Measurements from ENCODE around the gene ZNF230. TPM values are rescaled to one million over a fixed set of nuclear protein-coding genes. Genes with fewer than 3 reads are reported as not detected.

ZNF230 gene
- total and polyA plus RNA-seq, 9 of the 15 experiments (the other 6 are each of a cell fraction or from before 2014, with no cell fraction given) = 1.3 to 4.0 (median 2.2) TPM

GRCh38 chr19:43983912-43984686, 18.7 kb upstream of the ZNF230 start, which contains the start of gene ZNF155 (continued):
- TF ChIP-seq MEF2A (IDR thresholded peaks at IDR 0.05; ENCODE audit: control insufficient read depth, low read depth, low read length) (no peak), IRF1 (CRISPR knock-in tag; IDR thresholded peaks at IDR 0.05; ENCODE audit: borderline replicate concordance) (no peak), PRPF4 (IDR thresholded peaks at IDR 0.05; ENCODE audit: insufficient read depth, low read depth, low read length, poor library complexity, severe bottlenecking) (no peak), POLR2AphosphoS2 (IDR thresholded peaks at IDR 0.05; ENCODE audit: low read length) (no peak), DACH1 (IDR thresholded peaks at IDR 0.05; ENCODE audit: partially characterized antibody) (no peak), NR2C2 (CRISPR knock-in tag; IDR thresholded peaks at IDR 0.05) (no peak), NR2C2 (tag; IDR thresholded peaks at IDR 0.05) (peak; percentile 89), DMBX1 (CRISPR knock-in tag; IDR thresholded peaks at IDR 0.05; ENCODE audit: borderline replicate concordance) (no peak), ZNF766 (CRISPR knock-in tag; conservative IDR thresholded peaks at IDR 0.05) (peak; percentile 67; the same call in 1 of the 2 replicates), U2AF2 (optimal IDR thresholded peaks at IDR 0.05; ENCODE audit: low read depth, low read length) (no peak), FIP1L1 (IDR thresholded peaks at IDR 0.05; ENCODE audit: low read depth, low read length, poor library complexity, severe bottlenecking) (no peak), NCOA2 (IDR thresholded peaks at IDR 0.05; ENCODE audit: partially characterized antibody in 2 of 2) (no peak), ELF1 (tag; IDR thresholded peaks at IDR 0.05) (peak; percentile 86), NUFIP1 (IDR thresholded peaks at IDR 0.05; ENCODE audit: partially characterized antibody) (no peak), NR0B1 (IDR thresholded peaks at IDR 0.05; ENCODE audit: partially characterized antibody) (no peak), KDM5B (IDR thresholded peaks at IDR 0.05; ENCODE audit: insufficient replicate concordance, low read depth, low read length) (no peak), RAD51 (IDR thresholded peaks at IDR 0.05; ENCODE audit: borderline replicate concordance, low read depth) (no peak), RFX5 (IDR thresholded peaks at IDR 0.05; ENCODE audit: low read depth, low read length) (no peak), NR3C1 (CRISPR knock-in tag; IDR thresholded peaks at IDR 0.05) (no peak), MNT (conservative IDR thresholded peaks at IDR 0.05) (no peak), POLR3G (IDR thresholded peaks at IDR 0.05; ENCODE audit: extremely low read depth, insufficient read length, insufficient replicate concordance) (no peak), HMGN3 (IDR thresholded peaks at IDR 0.05; ENCODE audit: borderline replicate concordance, extremely low read depth, insufficient read length, low read depth, low read length) (no peak), HLTF (IDR thresholded peaks at IDR 0.05) (no peak), CTBP1 (IDR thresholded peaks at IDR 0.05; ENCODE audit: borderline replicate concordance) (no peak; the same call in 1 of the 2 replicates)

Measured in K562 (cell line).